GM15510 (cell line): ENCODE data around the gene CDK18.

Experiments used
- POLR2A ChIP-seq: IDR thresholded peaks from 3 replicates; pipeline ENCODE4 v1.6.1; 2011; ENCODE audit warnings: borderline replicate concordance; ENCODE audit not compliant: insufficient read length; ENCODE audit errors: extremely low read depth

Gene CDK18

GRCh38 chr1:205495237-205495823 is 9.1 kb upstream of the CDK18 start:
- TF ChIP-seq POLR2A, result no peak

- no peak for TF ChIP-seq POLR2A
These were observed 7.8 kb upstream of the CDK18 start for GRCh38 chr1:205496661-205497060.

DNA sequence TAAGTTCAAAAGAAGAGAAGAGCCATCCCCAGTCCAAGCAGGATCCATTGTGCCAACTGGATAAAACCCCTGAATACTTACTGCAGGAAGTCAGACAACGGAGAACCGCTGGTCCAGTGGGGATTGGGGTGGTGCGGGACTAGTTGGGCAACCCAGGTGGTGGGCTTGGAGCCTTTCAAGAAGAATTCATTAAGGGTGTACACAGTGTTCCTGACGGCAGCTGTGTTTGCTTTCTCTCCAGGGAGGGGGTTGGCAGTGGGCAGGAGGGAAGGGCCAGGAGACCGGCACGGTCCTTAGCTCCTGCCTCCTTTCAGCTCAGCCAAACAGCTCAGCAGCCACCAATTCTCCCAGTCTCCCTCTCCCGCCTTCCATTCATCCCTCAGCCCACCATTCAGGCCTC is 7.1 kb upstream of the CDK18 start:
- no peak for TF ChIP-seq POLR2A

DNA sequence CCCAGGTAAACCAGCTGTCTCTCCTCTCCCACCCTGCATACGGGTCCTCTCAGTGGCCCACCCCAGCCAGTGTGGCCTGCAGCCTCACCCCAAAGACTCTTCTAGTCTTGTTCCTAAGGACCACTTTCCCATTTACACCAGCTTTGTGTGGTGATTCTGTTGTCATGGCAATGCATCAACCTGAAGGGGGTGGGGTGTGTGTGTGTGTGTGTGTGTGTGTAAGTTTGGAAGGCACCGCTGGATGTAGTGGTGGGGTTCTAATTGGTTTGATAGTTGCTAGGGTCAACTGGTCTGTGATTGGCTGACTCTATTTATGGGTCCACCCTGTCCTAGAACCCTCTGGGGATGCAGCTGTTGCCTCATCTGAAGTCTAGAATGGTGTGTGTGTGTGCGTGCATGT is 4.7 kb upstream of the CDK18 start:
- TF ChIP-seq POLR2A, result no peak

DNA sequence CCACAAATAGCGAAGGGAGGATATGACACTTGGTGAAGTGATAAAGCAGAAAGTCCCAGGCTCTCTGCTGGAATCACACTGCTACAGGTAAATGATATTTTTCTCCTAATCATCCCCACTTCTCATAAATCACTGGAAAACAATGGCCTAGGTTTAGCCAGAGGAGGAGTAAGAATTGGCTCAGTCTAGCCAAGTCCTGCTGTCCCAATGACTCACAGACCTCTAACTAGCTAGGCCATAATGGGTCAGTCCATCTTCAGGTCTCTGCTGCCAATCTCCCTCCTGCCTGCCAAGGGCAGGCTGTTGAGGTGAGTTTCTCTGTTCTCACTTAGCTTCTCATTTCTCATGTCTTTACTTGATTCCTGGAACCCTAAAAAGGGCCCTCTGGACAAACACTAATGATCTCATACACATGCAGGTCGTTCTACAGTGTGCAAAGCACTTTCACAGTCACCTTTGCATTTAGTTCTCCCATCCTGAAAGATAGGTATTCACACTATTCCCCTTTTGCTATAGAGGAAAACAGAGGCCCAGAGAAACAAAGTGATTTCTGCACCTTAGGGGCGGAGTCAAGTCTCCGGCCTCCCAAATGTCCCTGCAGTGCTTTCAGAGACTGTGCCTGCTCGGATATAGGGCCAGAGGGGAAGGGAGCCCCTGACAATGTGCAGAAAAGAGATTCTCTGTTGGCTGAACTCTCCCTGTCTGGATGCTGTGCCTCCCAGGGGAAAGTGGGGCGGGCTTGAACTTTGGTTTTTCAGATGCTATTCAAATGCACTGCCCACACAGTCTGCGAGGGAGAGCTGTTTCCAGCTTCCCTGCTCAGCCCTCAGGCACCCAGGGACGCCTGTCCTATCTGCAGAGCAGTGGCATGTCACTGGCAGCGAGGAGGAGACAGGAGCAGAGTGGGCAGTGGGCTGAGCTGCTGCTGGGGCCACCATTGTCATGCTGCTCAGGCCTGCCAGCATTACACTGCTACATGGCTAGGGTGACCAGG is 3.9 kb upstream of the CDK18 start:
- TF ChIP-seq POLR2A, result no peak

DNA sequence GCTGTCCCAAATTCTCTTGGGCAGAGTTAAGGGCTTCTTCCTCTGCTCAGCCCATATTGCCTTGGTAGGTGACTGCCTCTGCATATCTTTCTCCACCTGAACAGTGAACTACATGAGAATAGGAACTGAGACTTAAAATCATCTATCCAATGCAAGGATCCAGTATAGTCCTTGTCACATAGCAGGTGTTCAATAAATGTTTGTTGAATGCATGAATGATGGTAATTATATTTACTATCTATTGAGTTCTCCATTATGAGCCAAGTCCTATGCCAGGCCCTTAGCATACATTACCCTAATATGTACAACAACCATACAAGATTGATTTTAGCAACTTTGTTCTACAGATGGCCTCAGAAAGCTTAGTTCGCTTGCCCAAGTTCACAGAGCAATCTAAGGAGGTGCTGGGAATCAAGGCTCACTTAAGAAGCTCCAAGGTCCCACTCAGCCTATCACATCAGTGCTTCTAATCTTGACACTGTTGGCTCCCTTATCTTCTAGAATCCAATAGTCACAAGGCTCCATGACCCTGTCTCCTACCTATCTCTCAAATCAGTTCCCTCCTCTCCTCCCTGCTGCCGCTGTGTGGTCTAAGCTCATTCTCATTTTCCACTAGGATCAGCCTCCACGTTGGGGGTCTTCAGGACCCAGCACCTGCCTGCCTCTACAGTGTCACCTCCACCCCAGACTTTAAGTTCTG is 2.2 kb upstream of the CDK18 start:
- TF ChIP-seq POLR2A, result no peak

- TF ChIP-seq POLR2A, result no peak
These were observed 1.5 kb upstream of the CDK18 start for GRCh38 chr1:205502992-205503391.

- TF ChIP-seq POLR2A, result no peak
These were observed 734 bp downstream of the CDK18 start for GRCh38 chr1:205505076-205505729.

- TF ChIP-seq POLR2A, result no peak
These were observed 1.3 kb downstream of the CDK18 start for GRCh38 chr1:205505791-205506190.

DNA sequence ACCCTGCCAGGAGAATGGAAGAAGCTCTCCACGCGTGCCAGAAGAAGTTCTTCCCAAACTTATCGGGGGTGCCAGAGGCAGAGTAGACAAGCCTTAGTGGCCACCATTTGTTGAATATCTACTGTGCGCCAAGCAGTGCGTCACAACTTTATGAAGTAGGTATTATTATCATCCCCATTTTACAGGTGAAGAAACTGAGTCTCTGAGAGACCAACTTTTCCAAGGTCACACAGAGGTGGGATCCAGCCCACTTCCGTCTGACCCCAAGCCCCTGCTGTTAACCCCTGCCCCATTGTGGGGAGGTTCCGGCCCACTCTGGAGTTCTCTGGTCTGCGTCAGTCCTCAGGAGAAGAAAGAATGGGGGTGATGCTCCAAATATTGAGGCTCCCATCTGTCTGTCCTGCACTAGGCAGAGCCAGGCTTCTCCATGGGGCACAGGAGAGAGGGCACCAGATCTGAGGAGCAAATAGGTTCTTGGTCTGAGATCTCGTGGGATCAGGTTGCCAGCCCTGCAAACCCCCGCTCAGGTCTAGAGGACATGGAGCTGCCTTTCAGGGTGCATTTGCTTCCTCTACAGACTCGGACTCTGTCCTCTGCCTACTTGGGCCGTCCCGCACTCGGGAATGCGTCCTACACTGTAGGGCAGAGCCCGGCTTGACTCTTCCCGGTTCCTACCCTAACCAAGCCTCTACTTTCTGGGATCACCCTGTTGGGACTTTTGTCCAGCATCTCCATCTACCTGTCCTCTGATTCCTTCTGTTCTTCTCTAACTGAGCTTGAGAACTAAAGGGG is 2.1 kb downstream of the CDK18 start:
- no peak for TF ChIP-seq POLR2A

DNA sequence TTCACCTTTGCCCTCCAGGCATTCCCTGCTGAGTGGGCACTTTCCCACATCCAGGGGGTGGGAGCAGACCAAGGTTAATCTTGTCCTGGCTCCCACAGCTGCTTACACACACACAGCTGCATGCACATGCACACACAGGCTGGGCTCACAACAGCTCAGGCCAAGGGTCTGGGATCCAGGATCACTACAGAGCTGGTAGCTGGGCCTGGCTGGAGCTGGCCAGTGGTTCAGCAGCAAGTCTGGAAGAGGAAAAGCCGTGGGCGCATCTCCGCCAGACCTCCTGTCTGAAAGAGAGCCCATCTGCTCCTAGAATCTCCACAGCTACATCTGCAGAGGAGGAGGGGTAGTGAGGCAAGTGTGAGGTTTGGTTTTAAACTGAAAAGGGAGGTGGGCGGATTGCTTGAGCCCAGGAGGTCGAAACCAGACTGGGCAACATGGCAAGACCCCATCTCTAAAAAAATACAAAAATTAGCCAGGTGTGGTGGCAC is 3.8 kb downstream of the CDK18 start:
- no peak for TF ChIP-seq POLR2A

DNA sequence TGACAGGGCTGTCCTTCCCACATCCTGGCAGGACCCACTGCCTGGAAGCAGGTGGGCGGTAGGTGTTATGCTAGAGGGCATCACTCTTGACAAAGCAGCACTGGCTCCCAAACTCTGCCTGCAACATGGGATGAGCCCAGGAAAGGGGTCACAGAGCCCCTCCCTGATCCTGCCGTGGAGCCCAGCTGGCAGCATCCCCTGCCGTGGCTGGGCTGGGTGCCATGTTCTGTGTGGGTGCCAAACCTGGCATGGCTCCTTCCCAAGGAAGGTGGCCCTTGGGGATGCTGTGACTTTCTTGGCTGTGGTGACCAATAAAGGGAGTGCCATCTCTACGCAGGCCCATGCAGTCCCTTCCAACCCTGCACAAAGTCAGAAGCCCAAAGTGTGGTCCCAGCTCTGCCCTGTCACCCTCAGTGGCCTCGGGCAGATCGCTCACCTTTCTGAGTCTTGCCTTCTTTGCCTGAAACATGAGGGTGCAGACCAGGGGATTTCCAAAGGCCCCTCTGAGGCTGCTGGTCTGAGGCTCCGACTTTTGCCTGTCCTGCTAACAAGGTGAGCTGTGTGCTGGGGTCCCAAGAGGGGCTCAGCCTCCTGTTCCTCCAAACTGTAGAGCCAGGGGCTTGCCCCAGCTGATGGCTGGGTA is 6.0 kb downstream of the CDK18 start:
- no peak for TF ChIP-seq POLR2A

- TF ChIP-seq POLR2A, result no peak
These were observed 6.5 kb downstream of the CDK18 start for GRCh38 chr1:205510951-205511330.
